IPS DF 4.7 (cell line): ENCODE results near the gene ATG2A.

Source experiments
- DNase-seq: peaks from one replicate; pipeline ENCODE4 v3.0.0-alpha.2; 2013; ENCODE audit warnings: low spot score; ENCODE audit errors: extremely low read depth

ATG2A gene

DNA sequence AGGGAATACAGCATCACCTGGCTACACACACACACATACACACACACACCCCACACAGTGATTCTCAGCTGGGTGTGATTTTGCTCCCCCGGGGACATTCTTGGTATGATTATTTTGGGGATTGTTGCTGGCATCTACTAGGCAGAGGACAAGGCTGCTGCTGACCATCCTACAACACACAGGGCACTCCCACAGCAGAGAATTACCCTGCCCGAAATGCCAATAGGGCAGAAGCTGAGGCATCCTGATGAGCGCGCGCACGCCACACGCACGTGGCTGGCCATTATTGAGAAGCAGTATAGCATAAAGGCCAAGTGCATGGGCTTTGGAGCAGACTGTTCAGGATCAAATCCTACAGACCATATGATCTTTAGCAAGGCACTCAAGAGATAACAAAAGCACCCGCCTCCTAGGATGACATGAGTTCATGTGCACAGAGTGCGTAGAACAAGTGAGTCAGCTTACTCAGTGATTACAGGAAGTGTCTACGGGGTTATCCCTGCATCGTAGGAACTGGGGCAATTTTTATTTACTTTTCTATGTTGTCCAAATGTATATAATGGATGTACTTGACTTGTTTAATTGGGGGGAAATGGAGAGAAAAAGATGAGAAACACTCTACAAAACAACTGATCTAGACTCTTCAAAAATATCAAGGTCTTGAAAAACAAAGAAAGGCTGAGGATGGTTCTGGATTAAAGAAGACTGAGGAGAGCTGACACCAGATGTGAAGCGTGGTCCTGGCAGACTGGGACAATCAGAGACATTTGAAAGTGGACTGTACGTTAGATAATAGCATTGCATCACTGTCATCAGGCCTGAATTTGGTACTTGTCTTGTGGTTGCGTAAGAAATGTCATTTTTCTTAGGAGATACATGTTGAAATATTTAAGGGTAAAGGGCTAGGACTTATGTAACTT is 31.4 kb downstream of the ATG2A start:
- DNase-seq: no peak

DNA sequence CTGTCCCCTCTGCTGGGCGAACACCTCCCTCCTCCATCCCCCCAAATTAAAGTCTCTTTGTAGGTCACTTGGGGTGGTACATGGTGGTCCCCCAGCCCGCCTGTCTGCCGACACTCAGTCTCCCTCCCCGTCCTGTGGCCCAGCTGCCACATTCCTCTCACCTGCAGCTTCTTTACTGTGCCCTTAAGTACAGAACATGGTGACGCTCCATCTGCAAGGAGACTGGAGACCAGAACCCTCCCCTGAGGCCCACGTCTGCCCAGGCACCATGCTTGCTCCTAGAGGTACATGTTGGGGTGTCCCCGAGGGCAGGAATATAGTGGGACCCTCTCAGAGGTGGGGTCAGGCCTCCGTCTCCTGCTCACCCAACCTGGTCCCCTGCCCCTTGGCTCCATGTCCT is 33.0 kb downstream of the ATG2A start:
- no peak for DNase-seq

DNA sequence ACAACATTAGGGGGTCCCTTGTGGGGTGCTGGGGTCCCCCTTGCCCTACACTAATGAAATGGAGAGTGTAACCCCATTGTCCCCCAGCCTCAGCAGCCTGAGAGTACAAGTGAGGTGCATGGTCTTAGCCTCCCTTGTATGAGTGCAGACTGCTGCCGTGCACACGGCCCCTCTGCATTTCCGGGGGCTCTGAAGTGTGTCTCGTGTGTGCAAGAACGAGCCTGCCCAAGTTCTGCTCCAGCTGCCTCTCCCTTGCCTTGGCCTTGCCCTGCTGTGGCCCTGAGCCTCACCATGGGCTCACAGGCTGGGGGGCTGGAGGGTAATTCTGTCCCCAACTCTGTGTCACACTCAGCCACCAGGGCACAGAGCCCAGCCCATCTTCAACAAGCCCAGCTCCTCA is 33.4 kb downstream of the ATG2A start:
- no peak for DNase-seq

DNA sequence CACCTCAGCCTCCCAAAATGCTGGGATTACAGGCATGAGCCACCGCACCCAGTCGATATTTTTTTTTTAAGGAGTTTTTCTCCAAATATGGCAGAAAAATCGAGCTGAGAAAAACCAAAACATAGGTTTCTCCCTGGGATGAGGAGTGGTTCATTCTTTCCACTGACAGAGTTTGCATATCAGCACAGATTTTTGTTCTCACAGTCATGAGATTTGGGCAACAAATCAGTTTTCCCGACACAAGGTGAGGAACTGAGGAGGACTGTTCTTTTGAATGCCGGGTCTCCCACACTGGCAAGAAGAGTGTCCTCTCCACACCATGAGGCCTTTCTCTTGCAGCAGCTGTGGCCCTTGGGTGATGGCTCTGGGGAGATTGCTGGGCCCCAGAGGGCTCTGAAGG is 34.8 kb downstream of the ATG2A start:
- DNase-seq: no peak

DNA sequence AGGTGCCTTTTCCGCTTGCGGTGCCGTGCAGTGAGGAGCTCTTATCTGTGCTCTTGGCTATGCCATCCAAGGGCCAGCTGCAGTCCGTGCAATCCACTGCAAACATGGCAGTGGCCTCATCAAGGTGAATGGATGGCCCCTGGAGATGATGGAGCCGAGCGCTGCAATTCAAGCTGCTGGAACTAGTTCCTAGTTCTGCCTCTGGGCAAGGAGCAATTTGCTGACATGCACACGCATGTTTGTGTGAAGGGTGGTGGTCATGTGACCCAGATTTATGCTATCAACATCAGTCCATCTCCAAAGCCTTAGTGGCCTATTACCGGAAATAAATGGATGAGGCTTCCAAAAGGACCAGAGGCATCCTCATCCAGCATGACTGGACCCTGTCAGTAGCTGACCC is 35.5 kb downstream of the ATG2A start:
- no peak for DNase-seq

DNA sequence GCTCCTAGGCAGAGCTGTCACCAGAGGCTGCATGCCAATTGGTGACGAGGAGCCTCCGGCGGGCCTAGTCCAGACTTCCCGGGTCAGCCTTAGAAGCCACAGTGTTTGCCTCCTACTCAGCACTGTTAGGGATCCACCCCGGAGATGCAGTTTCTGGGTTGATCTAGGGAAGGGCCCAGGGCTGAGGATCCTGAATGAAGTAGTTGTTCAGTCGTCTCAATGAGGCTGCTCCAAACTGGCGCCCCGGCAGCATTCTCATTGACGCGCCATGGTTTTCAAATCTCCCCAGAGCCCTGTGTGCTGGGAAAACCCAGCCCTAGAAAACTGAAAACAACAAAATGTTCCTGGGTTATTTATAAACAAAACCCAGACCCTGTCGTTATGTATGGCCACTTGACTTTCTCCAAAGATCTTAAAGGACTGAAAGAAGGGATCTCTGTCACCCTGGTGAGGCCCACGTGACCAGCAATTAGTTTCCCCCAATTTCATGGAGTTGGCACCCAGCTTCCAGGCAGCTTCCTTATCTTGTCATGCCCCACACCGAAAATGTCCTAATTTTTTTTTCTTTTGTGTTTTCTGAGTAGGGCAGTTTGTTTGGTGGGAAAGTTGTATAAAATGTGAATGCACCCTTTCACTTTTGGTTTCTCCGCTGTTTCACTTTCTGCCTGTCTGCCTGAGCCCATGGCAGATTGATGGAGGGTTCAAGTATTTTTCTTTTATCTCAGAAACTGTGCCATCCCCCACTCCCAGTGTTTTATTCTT is 36.6 kb downstream of the ATG2A start:
- DNase-seq: no peak

DNA sequence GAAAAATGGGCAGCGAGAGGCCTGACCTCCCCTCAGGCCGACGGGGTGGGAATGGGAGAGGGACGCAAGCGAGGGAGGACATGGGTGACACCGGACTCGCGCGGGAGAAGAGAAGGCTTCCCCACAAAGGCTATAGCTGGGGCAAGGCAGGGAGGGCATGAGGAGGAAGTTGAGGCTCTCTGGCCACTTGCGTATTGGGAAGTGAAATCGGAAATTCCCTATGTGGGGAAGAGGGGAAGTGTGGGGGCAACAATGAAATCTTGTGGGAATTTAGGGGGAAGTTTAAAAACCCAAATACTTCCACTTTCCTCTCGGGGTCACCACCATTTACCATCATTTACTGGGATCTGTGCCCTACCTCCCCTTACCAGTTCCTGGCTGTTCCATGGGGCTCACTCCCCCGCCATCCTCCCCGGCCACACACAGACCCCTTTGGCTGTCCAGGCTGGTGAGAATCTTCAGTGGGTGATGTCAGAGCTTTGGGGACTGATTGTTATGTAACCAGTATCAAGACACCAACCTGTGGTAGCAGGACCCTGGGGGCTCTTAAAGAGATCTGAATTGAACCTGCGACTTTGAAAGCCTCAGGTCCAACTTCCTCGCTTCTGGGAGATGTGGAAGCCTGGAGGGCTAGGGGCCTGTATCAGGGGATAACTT is 37.6 kb downstream of the ATG2A start:
- no peak for DNase-seq

DNA sequence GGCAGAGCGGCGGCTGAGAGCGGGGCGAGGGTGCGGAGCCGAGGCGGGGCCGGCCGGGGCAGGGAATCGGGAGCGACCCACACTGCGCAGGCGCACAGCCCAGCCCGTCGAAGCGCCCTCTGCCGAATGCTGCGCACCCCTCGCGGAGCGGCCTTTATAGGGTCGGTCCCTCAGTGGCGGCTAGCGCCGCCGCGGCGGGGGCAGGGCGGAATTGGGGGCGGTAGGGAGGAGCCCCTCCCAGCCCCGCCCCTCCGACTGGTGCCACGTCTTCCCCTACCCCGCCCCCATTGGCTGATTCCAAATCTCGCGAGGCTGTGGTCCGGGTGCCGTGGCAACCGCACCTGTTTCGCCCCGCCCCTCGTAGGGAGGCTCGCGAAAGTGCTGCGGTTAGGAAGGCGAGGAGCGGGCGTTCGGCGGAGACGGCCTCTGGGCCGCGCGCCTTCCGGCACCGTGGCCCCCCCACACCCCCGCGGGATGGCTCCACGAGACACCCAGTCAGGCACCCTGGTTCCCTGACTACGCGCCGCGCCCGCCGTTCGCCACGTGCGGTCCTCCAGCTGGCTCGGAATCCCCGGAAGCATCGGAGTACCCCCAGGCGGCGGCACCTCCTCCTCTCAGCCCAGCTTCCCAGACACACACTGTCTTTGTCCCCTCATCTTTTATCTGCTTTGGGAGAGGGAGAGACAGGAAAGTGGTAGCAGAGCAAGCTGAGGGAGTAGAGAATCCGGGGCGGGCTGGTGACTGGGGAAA is 38.3 kb downstream of the ATG2A start, which contains the start of gene EHD1:
Gene EHD1 (minus strand): TSS at position 128 of the 750 bp plus-strand sequence. CDS start 157 bp downstream, outside the sequence.
- peak; percentile 60 for DNase-seq

DNA sequence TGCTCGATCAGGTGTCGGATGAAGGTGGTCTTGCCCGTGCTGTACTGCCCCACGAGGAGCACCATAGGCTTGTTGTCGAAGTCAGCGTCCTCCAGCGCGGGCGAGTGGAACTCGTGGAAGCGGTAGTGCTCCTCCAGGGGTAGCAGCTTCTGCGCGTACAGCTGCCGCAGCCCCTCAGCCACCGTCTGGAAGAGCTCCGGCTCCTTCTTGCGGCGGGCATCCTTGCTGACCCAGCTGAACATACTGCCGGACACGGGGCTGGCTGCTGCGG is 38.9 kb downstream of the ATG2A start:
- no peak for DNase-seq

DNA sequence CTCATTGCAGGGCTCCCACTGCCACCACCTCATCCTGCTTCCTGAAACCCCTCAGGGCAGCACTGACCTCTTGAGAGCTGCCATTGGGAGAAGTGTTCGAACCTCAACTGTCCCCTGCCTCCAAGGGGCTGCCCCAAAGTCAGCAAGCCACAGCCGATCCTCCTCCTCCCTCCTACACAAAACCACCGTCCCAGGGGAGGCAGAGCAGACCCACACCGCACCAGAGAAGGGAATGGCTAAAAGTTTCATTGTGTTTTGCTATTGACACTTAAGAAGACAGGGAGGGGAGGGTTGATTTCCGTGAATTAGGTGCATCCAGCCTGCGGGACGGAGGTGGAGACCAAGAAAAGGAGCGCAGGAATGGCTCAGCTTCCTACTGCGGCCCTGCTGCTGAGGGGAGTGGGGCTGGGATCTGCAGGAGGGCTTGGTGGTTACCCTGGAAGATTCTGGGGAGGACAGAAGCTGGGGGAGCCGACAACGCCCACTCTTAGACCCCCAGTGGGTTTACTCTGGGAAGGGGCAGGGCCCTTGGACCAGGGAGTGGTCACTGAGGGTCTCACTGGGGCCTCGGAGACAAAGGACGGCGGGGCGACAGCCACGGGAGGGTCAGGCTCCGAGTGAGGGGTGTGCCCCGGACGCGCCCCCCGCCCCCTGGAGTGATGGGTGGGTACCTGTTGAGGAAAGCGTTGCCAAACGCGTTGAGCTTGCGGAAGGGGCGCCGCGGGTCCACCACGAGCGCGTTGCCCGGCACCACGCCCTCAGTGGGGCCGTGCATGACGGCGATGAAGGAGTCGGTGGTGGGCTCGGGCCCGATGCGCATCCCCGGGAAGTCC is 39.4 kb downstream of the ATG2A start:
- DNase-seq: no peak

DNA sequence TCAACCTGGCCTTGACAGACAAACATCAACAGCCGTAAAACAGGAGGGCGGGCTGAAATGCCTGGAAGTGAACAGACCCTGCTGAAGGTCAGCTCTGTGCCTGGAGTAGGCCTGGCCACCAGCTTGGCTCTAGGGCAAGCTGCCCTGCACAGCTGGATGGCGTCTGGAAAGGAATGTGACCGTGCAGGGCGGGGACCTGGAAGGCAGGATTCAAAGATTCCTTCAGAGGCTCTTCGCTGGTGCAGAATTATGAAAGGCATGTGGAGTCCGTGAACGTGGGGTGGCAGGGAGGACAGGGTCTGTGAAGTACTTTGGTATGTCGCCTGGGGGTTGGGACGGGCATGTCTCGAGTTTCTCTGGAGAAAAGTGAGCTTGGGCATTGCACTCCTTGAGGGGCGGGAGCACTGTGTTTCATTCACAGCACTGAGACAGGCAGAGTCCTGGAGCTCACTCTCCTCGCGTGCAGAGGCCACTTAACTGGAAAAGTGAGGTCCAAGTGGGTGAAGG is 40.1 kb downstream of the ATG2A start:
- DNase-seq: no peak

DNA sequence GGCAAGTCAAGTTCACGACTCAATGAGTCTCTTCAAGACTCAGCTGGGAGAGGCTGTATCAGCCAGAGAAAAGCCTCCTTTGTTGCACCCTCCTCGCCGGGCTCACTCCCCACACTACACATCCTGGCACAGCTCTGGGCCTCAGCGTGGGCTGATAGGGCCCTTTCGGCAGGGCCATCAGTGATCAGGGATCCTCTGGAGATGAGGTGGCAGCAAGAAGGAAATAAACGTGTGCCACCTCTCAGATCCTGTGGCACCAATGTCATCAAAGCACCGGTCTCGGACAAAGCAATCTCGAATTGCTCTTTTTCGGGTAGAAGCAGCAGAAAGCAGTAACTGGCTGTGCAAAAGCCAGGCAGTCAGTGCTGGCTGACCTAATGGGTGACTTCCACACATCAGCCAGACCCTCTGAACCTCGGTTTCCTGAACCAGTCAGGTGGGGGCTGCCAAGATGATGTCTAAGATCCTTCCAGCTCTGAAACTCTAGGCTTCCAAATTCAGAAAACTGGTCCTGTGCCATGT is 40.7 kb downstream of the ATG2A start:
- no peak for DNase-seq

DNA sequence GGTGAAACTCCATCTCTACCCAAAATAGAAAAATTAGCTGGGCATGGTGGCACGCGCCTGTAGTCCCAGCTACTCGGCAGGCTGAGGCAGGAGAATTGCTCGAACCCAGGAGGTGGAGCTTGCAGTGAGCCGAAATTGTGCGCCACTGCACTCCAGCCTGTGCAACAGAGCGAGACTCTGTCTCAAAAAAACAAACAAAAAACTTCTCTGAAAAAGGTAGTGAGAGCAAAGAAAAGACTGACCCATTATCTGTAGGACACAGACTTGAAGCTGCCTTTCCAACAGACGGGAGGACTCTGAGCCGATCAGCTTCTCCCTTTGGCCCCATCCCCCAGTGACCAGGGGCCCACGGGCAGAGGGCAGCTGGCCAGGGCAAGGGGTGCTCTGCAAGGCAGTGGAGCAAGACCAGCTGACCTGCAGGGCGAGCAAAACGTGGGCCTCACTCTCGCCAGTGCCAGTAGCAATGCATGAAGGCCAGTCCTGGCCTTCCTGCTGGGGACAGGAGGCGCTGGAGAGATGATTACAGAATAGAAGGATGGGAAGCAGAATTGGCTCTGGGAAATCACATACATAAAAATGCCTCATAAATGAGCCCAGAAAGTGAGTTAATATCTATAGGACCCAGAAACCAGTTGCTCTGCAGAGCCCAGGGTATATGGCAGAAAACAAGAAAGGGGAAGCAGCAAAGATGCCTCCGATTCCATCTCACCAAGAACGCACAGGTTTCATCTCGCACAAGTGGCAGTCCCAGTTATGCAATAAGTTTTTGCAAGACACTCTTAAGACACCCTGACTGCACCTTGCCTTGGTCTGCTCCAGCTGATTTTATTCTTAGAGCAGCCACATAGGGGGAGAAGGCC is 41.4 kb downstream of the ATG2A start:
- DNase-seq: no peak

DNA sequence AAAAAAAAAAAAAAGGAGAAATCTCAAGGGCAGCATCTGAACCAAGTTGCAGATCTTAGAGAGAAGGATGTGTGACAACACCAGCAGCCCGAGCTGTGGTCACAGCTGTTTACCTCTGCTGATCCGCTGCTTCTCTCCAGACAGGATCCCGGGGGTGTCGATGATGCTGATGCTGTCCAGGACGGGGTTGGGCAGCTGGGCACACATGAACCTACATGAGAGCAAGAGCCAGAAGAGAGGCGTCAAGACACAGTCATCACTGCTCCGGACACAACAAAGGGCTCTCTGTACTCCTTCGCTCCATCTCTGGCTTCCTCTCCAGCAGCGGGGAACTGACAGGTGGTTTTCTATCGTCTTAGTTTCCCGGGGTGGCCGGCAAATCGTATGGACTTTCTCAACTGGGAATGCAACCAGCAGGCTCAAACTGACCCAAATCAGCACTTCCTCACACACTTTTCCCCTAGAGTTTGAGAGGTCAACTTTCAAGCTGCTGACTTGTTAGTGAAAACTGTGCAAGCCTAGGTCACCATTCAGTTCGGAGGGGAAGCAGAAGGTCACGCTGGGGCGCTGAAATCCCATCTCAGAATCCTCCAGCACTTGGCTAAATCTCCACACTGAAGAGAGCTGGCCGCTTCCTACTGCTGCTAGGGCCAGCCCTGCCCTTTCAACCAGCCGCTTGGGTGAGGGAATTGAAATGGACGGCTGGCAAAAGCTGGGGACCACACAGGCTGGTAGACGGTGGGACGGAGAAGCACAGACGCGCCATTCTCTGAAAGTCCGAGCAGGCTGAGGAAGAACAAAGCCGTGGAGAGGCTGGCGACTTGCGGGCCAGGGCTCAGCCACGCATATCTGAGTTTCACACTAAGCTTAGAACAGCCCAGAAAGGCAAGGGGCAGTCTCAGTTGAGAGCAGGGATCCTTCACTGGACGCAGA is 42.4 kb downstream of the ATG2A start:
- DNase-seq: no peak

DNA sequence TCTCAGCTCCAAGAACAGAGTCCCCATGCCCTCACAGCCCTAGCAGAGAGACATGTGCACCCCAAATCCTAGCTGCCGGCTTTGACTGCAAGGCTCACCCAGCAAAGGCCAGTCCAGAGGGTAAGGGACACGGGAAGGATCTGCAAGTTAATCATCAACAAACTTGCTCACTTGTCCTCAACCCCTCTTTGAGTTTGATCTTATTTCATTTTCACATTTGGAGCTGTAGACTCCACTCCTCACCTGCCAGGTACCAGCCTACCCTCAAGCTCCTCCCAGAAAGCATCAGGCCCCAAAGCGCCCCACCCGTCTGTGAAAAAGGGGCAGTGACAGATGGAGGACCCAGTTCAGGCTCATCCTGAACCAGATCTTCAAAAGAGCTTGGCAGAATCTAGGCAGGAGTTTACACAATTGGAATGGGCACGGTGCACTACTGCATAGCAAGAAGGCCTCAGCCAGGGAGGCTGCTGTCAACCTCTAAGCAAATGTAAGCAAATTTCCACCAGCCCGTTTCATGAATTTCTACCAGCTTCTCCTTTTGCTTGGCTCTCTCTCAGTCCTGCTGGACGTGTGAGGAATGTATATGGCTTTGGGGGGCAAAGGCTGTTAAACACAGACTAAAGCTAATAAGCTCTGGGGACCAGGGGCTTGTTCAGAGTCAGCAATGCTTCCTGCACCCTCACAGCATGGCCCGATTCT is 44.1 kb downstream of the ATG2A start:
- DNase-seq: no peak

DNA sequence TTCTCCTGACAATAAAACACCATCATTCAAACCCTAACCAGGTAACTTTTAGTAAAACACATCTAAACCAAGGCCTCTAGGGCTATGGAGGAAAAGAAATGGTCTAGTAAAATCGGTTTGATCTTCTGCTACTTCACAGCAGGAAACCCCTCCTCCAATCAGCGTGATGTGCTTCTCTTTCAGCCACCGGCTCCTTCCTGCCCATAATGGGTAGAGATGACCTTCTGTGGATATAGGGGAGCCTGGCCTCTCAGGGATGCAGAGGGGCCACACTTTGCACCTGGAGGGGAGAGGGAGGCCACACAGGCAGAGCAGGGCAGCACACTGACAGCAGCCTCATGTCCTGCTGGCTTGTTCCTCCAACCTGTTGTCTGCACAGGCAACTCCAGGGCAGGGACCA is 45.5 kb downstream of the ATG2A start:
- no peak for DNase-seq

DNA sequence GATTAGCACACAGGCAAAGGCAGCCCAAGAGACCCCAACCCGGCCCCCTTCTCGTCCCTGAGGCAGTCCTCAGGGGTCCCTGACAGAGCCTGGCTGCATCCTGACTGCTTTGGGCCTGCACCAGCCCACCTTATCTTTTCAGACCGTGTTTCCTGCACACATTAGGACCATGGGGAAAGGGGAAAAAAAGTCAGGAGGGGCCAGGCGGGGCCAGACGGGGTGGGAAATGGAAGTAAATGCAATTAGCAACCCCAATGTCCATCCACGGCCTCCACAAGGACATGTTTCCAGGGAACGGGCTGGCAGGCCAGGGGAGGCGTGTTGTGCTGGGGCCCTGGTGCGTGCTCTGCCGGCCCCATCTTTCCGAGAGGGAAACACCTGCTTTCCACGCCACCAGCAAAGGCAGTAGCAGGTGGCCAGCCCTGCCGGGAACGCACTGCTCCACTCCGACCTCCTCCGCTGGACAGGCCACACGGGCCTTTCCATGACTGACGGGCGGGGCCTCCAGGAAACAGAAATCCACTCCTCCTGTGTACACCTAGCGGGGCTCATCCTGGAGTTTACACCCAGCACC is 46.0 kb downstream of the ATG2A start:
- no peak for DNase-seq
